Endothelial cell of umbilical vein (primary cell): Measurements from ENCODE around the gene FOXE1. TPM values are rescaled to one million over a fixed set of nuclear protein-coding genes. Genes with fewer than 3 reads are reported as not detected.

Source experiments
- BruUV-seq: library from RNA; stranded (reverse); fragments of 400-500 nt; replicated peaks from 2 replicates; lab custom pipeline; 2021; lab: Mats Ljungman, UMichigan
- CTCF ChIA-PET: fragments of 300-600, 350-600 bp; sonication (Branson Sonifier 250); formaldehyde crosslinking; loops from one replicate; lab custom pipeline; 2021; ENCODE audit warnings: antibody characterized with exemption, inconsistent platforms; lab: Charles Lee
- POLR2A ChIA-PET: fragments of 300-600, 350-600 bp; sonication (Branson Sonifier 250); formaldehyde crosslinking; loops from one replicate; lab custom pipeline; 2021; ENCODE audit warnings: antibody characterized with exemption, inconsistent platforms; lab: Charles Lee
- DNase-seq: peaks from one replicate; pipeline ENCODE4 v3.0.0-alpha.2; 2011; ENCODE audit warnings: low read depth, low spot score
- FAIRE-seq: peaks from 2 replicates; lab custom pipeline; 2011; peaks lifted over from hg19 to GRCh38; lab: Jason Lieb, UNC
- H2AFZ ChIP-seq: 2 replicates; pipeline ENCODE4 v1.6.0; 2012; ENCODE audit warnings: low read depth, low read length, control low read depth, inconsistent platforms
- H3K27ac ChIP-seq: 2 replicates; pipeline ENCODE4 v1.5.1; 2011; ENCODE audit warnings: low read depth, mild to moderate bottlenecking, control low read depth, low read length, moderate library complexity; ENCODE audit not compliant: insufficient read depth
- H3K27me3 ChIP-seq, 2 experiments: 2 replicates each; pipeline versions ENCODE4 v1.6.0 to v1.6.1; 2011; ENCODE audit warnings: low read length in 2 of 2, mixed read lengths in 1 of 2; ENCODE audit not compliant: control insufficient read depth in 2 of 2, insufficient read depth in 2 of 2
- H3K36me3 ChIP-seq, 2 experiments: 2 replicates in 1 of 2; 3 replicates in 1 of 2; pipeline ENCODE4 v1.5.1; 2011; ENCODE audit warnings: low read length in 2 of 2, mild to moderate bottlenecking in 1 of 2, moderate library complexity in 1 of 2; ENCODE audit not compliant: control insufficient read depth in 2 of 2, insufficient read depth in 2 of 2; ENCODE audit errors: extremely low read depth in 1 of 2
- H3K4me1 ChIP-seq: 3 replicates; pipeline ENCODE4 v1.5.1; 2011; ENCODE audit warnings: mild to moderate bottlenecking, low read length; ENCODE audit not compliant: control insufficient read depth, insufficient read depth; ENCODE audit errors: extremely low read depth
- H3K4me2 ChIP-seq: 2 replicates; pipeline ENCODE4 v1.6.1; 2011; ENCODE audit warnings: low read length, control low read depth, mixed read lengths; ENCODE audit not compliant: insufficient read depth
- H3K4me3 ChIP-seq, 3 experiments: fragments of 200-600 bp in 1 of 3; sonication (generic), shearing (Covaris generic) in 1 of 3; replicated peaks in 1 of 3; 2 replicates each; pipeline ENCODE4 v1.5.1; 2011 to 2016; ENCODE audit warnings: control low read depth in 3 of 3, low read length in 3 of 3, mild to moderate bottlenecking in 2 of 3, inconsistent platforms in 1 of 3, low read depth in 1 of 3, moderate library complexity in 1 of 3; ENCODE audit not compliant: insufficient read depth in 1 of 3
- H3K79me2 ChIP-seq: 2 replicates; pipeline ENCODE4 v1.6.0; 2012; ENCODE audit warnings: low read length, inconsistent platforms; ENCODE audit not compliant: control insufficient read depth, insufficient read depth
- H3K9ac ChIP-seq: replicated peaks from 2 replicates; pipeline ENCODE3; 2011; ENCODE audit warnings: low read length, control low read depth; ENCODE audit not compliant: insufficient read depth; ENCODE audit errors: extremely low read depth
- H3K9me1 ChIP-seq: replicated peaks from 3 replicates; pipeline ENCODE4 v1.6.0; 2011; ENCODE audit warnings: mild to moderate bottlenecking, low read length; ENCODE audit not compliant: control insufficient read depth, insufficient read depth; ENCODE audit errors: extremely low read depth
- H3K9me3 ChIP-seq: replicated peaks from 2 replicates; pipeline ENCODE4 v1.5.1; 2012; ENCODE audit warnings: low read length, inconsistent platforms; ENCODE audit not compliant: control insufficient read depth, insufficient read depth
- H4K20me1 ChIP-seq: replicated peaks from 2 replicates; pipeline ENCODE3; 2011; ENCODE audit warnings: mild to moderate bottlenecking, low read length; ENCODE audit not compliant: control insufficient read depth, insufficient read depth; ENCODE audit errors: extremely low read depth
- CTCF ChIP-seq, 2 donors: IDR thresholded peaks; 1 replicate in 1 of 2; 2 replicates in 1 of 2; pipeline ENCODE4 v1.5.1; 2011; ENCODE audit warnings: low read length in 2 of 2, mild to moderate bottlenecking in 2 of 2, moderate library complexity in 2 of 2, control low read depth in 1 of 2, inconsistent platforms in 1 of 2, low read depth in 1 of 2; ENCODE audit not compliant: insufficient read depth in 1 of 2; ENCODE audit errors: extremely low read depth in 1 of 2
- EZH2 ChIP-seq: IDR thresholded peaks from 2 replicates; pipeline ENCODE4 v1.6.1; 2012; ENCODE audit warnings: borderline replicate concordance, low read depth, mild to moderate bottlenecking, moderate library complexity, low read length, inconsistent platforms; ENCODE audit not compliant: severe bottlenecking
- FOS ChIP-seq: IDR thresholded peaks from 2 replicates; pipeline ENCODE4 v1.6.1; 2011; ENCODE audit warnings: mild to moderate bottlenecking, low read length, moderate library complexity, borderline replicate concordance; ENCODE audit not compliant: insufficient read depth
- GATA2 ChIP-seq: IDR thresholded peaks from 2 replicates; pipeline ENCODE4 v1.7.0; 2011; ENCODE audit warnings: low read depth, mild to moderate bottlenecking, moderate library complexity, mixed read lengths, low read length; ENCODE audit not compliant: insufficient read length, insufficient read depth
- JUN ChIP-seq: IDR thresholded peaks from 2 replicates; pipeline ENCODE4 v1.6.1; 2011; ENCODE audit warnings: borderline replicate concordance, low read depth; ENCODE audit not compliant: insufficient read length, insufficient read depth
- MYC ChIP-seq: IDR thresholded peaks from one replicate; pipeline ENCODE4 v1.6.1; 2011; ENCODE audit warnings: mild to moderate bottlenecking, low read depth, low read length
- dilution Hi-C: fragments of 300-500 bp; cut with MboI; formaldehyde crosslinking; loops from one replicate; pipeline ENCODE4 v1.15.0; 2019; ENCODE audit warnings: low sequenced_read_pairs; ENCODE audit not compliant: extremely low pct_ligation_motif_present
- intact Hi-C: fragments of 100-400 bp; cut with micrococcal nuclease; formaldehyde crosslinking; loops from one replicate; pipeline ENCODE4 v1.10.0; 2022
- polyA plus RNA-seq, 4 experiments: library from polyadenylated mRNA; depleted of rRNA in 3 of 4; stranded (reverse) in 3 of 4; unstranded in 1 of 4; fragments of >200 nt; gene quantifications; 2 replicates each; pipeline versions ENCODE4 v1.2.1 to v1.2.3, GENCODE V29; 2011 to 2012; ENCODE audit warnings: missing spikeins in 1 of 4
- total RNA-seq: library from RNA; stranded (reverse); gene quantifications from 2 replicates; pipeline ENCODE4 v1.2.3, GENCODE V29; 2021

FOXE1 gene
- total and polyA plus RNA-seq, 2 donors (not counting 3 experiments of a cell fraction or from before 2014, with no cell fraction given), result not detected

- no peaks in the 10 kb centered on the region for H3K36me3 ChIP-seq
- dilution Hi-C loops, result no loop called here
- H3K9me3 ChIP-seq, result no peaks in the 10 kb centered on the region
- BruUV-seq, result no TSS peak
- no peaks in the 10 kb centered on the region for H4K20me1 ChIP-seq
- no peak overlapping the region for H3K4me3 ChIP-seq
- H3K79me2 ChIP-seq, result no peaks in the 10 kb centered on the region
- H3K27ac ChIP-seq, result no peak overlapping the region
- no peak overlapping the region for H3K4me2 ChIP-seq
- DNase-seq, result peak; percentile 45
- ChIA-PET POLR2A (no interaction called here), CTCF (interaction anchor here (0.6 to 5.5 kb wide), 34 partner anchors 10 to 360 kb away, joined by 3 to 128 read pairs (median 4); partner anchors contain the start of genes TRMO and XPA)
- H3K27me3 ChIP-seq, result no peaks in the 10 kb centered on the region
- H3K9me1 ChIP-seq, result no peaks in the 10 kb centered on the region
- no peak overlapping the region for H2AFZ ChIP-seq
- intact Hi-C loops, result loop anchor here (1.0 kb wide), 1 partner anchor 191 kb away; no protein-coding TSS in a partner anchor
- no peak overlapping the region for H3K9ac ChIP-seq
- FAIRE-seq, result no peak
- TF ChIP-seq CTCF (IDR thresholded peaks at IDR 0.05; ENCODE audit: extremely low read depth in 1 of 2, insufficient read depth in 1 of 2, low read depth in 1 of 2, low read length in 2 of 2), result peak; percentile 61 to 69
- no peak for TF ChIP-seq GATA2
- H3K4me1 ChIP-seq, result peaks cover under 1% of the 10 kb centered on the region
These were observed 47.9 kb downstream of the FOXE1 start for GRCh38 chr9:97900738-97901565.

GRCh38 chr9:97903177-97903576 is 50.2 kb downstream of the FOXE1 start:
- no peak overlapping the region for H3K4me3 ChIP-seq
- DNase-seq (no peak), FAIRE-seq (no peak)
- ChIA-PET CTCF (interaction anchor here (0.9 to 5.5 kb wide), 8 partner anchors 11 to 288 kb away, joined by 3 to 128 read pairs (median 4); partner anchors contain the start of gene TRMO), POLR2A (no interaction called here)
- no peaks in the 10 kb centered on the region for H3K9me3 ChIP-seq
- no peaks in the 10 kb centered on the region for H4K20me1 ChIP-seq
- intact Hi-C loops, result no loop called here
- H3K9me1 ChIP-seq, result no peaks in the 10 kb centered on the region
- H3K27ac ChIP-seq, result no peak overlapping the region
- H3K79me2 ChIP-seq, result no peaks in the 10 kb centered on the region
- no peak overlapping the region for H3K9ac ChIP-seq
- no peak for TF ChIP-seq FOS
- TF ChIP-seq GATA2, result no peak
- TF ChIP-seq MYC, result no peak
- TF ChIP-seq CTCF (IDR thresholded peaks at IDR 0.05; ENCODE audit: extremely low read depth in 1 of 2, insufficient read depth in 1 of 2, low read depth in 1 of 2, low read length in 2 of 2), result no peak
- TF ChIP-seq EZH2, result no peak
- no peak for TF ChIP-seq JUN
- no peaks in the 10 kb centered on the region for H3K36me3 ChIP-seq
- dilution Hi-C loops, result no loop called here
- H3K27me3 ChIP-seq, result no peaks in the 10 kb centered on the region
- no peak overlapping the region for H3K4me2 ChIP-seq
- peaks cover 7% of the 10 kb centered on the region for H3K4me1 ChIP-seq
- BruUV-seq, result no TSS peak
- H2AFZ ChIP-seq, result no peak overlapping the region
